ENCODE measurements around the gene HMCN2.
A peak's percentile ranks its signal among the peaks of the same experiment; 100 is the strongest.

Gene HMCN2

DNA sequence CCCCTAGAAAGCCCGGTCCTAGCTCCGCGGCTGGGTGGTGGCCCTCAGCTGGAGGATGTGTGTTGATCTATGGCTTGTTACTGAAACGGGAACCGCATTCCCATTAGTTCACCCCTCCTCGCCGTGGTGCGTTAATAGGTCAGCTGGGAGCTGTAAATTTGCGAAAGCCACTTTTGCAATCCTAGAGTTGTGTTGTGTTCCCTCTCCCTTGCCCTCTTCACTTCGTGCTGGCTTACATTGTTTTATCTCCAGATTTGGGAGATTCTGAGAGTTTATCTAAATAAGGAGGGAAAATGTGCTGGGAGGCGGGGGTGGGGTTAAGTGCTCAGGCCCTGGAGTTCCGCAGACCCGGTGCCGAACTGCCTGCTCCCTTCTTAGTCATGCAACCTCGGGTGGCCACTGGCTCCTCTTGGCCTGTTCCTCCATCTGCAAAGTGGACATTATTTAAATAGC is 62.8 kb downstream of the HMCN2 start:
- peaks cover 9% of the 10 kb centered on the region for H3K4me1 ChIP-seq (ENCODE audit: insufficient read depth, insufficient read length)
- no peak for TF ChIP-seq SUZ12 (IDR thresholded peaks at IDR 0.05; ENCODE audit: extremely low read depth, insufficient read depth, insufficient read length)
- TF ChIP-seq ZNF274 (IDR thresholded peaks at IDR 0.05; ENCODE audit: low read depth, low read length) = no peak
- TF ChIP-seq YY1 (IDR thresholded peaks at IDR 0.05; ENCODE audit: insufficient read depth, insufficient read length) = no peak
- H3K4me3 ChIP-seq (ENCODE audit: insufficient read length, low read depth) = no peak overlapping the region
- peak overlapping the region; percentile 26 for H3K9ac ChIP-seq (ENCODE audit: insufficient read length, low read depth)
- no peak for DNase-seq (ENCODE audit: low read depth, low spot score)
- H3K9me3 ChIP-seq (ENCODE audit: insufficient read depth, low read length) = no peaks in the 10 kb centered on the region
- H3K36me3 ChIP-seq (ENCODE audit: insufficient read depth, insufficient read length, low read length) = no peaks in the 10 kb centered on the region
- no peaks in the 10 kb centered on the region for H3K27me3 ChIP-seq (ENCODE audit: insufficient read depth, insufficient read length)

DNA sequence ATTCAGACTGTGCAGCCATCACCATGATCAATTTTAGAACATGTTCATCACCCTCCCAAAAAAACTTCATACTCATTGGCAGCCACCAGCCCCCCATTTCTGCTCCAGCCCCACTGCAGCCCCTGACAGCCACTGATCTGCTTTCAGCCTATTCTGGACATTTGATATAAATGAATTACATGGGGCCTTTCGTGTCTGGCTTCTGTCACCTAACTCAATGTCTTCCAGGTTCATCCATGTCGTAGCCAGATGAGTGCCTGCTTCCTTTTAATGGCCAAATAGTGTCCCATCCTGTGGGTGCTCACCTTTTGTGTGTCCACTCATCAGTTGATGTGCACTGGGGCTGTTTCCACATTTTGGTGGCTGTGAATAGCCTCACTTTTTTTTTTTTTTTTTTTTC is 63.5 kb downstream of the HMCN2 start:
- Histone ChIP-seq H3K4me3 (ENCODE audit: insufficient read length, low read depth) (no peak overlapping the region), H3K4me1 (ENCODE audit: insufficient read depth, insufficient read length) (peaks cover 9% of the 10 kb centered on the region), H3K9ac (ENCODE audit: insufficient read length, low read depth) (no peak overlapping the region), H3K27me3 (ENCODE audit: insufficient read depth, insufficient read length) (no peaks in the 10 kb centered on the region), H3K36me3 (ENCODE audit: insufficient read depth, insufficient read length, low read length) (no peaks in the 10 kb centered on the region), H3K9me3 (ENCODE audit: insufficient read depth, low read length) (no peaks in the 10 kb centered on the region)
- no peak for DNase-seq (ENCODE audit: low read depth, low spot score)
- TF ChIP-seq YY1 (IDR thresholded peaks at IDR 0.05; ENCODE audit: insufficient read depth, insufficient read length) (no peak), SUZ12 (IDR thresholded peaks at IDR 0.05; ENCODE audit: extremely low read depth, insufficient read depth, insufficient read length) (no peak), ZNF274 (IDR thresholded peaks at IDR 0.05; ENCODE audit: low read depth, low read length) (no peak)

DNA sequence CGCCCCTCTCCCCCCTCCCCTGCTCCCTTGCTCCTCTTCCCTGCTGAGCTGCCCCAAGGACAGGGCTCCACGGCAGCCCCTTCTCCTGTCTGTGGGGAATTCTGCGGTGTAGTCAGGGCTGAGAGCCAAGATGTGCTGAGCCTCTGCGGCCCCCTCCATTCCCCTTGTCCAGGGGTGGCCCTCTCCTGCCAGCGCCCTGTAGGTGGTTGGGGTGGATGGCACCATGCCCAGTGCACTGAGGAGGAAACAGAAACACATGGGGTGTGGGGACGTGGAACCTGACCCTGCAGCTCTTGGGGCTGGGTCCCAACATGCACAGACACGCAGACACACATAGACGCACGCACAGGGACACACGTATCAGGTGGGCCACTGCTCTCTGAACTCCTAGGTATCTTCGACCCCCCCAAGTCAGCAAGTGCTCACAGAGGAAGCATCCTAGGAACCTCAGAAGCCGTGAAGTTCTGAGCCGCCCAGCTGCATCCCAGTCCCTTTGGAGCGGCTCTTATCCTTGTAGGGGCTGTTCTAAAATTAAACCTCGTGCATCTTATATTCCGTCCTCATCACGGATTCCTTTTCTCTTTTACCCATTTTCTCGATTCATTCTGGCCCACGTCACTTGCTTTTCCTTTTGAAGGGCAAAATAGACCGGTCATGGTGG is 64.8 kb downstream of the HMCN2 start:
- Histone ChIP-seq H3K9ac (ENCODE audit: insufficient read length, low read depth) (no peak overlapping the region), H3K9me3 (ENCODE audit: insufficient read depth, low read length) (no peaks in the 10 kb centered on the region), H3K4me3 (ENCODE audit: insufficient read length, low read depth) (no peak overlapping the region), H3K4me1 (ENCODE audit: insufficient read depth, insufficient read length) (peaks cover 9% of the 10 kb centered on the region), H3K36me3 (ENCODE audit: insufficient read depth, insufficient read length, low read length) (no peaks in the 10 kb centered on the region), H3K27me3 (ENCODE audit: insufficient read depth, insufficient read length) (no peaks in the 10 kb centered on the region)
- no peak for TF ChIP-seq YY1 (IDR thresholded peaks at IDR 0.05; ENCODE audit: insufficient read depth, insufficient read length)
- no peak for DNase-seq (ENCODE audit: low read depth, low spot score)

DNA sequence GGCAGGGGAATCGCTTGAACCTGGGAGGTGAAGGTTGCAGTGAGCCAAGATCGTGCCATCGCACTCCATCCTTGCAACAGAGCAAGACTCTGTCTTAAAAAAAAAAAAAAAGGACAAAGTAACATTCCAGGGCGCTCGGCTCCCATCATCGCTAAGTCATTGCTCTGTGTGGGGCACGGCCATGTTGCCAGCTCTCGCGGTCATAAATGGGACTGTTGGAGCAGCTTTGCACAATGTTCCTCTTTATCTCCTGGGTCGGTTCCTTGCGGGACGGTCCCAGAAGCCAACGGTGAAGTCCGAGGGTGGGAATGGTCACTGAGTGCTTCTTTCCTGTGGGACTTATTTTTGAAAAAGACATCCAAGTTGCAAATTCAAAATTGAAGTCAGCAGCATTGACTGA is 65.5 kb downstream of the HMCN2 start:
- no peak overlapping the region for H3K9ac ChIP-seq (ENCODE audit: insufficient read length, low read depth)
- DNase-seq (ENCODE audit: low read depth, low spot score) = no peak
- no peaks in the 10 kb centered on the region for H3K27me3 ChIP-seq (ENCODE audit: insufficient read depth, insufficient read length)
- no peaks in the 10 kb centered on the region for H3K36me3 ChIP-seq (ENCODE audit: insufficient read depth, insufficient read length, low read length)
- H3K9me3 ChIP-seq (ENCODE audit: insufficient read depth, low read length) = no peaks in the 10 kb centered on the region
- peaks cover 9% of the 10 kb centered on the region for H3K4me1 ChIP-seq (ENCODE audit: insufficient read depth, insufficient read length)
- no peak overlapping the region for H3K4me3 ChIP-seq (ENCODE audit: insufficient read length, low read depth)
- TF ChIP-seq SUZ12 (IDR thresholded peaks at IDR 0.05; ENCODE audit: extremely low read depth, insufficient read depth, insufficient read length) (no peak), YY1 (IDR thresholded peaks at IDR 0.05; ENCODE audit: insufficient read depth, insufficient read length) (no peak), ZNF274 (IDR thresholded peaks at IDR 0.05; ENCODE audit: low read depth, low read length) (no peak)

DNA sequence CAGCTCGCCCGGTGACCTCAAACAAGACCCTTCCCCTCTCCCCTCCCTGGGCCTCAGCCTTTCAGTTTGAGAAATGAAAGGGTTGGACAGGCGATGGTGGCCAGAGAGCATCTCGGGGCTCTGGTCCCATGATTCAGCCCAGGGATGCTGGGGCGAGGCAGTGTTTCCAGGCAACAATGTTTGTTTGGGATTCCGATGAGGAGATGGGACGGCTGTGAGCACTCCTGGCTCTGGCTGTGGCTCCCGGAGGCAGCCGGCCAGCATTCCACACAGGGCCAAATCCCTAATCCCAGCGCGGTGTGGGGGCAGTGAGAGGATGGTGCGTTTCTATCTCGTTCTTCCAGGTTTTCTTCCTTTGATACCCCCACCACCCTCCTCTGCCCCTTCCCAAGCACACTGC is 66.0 kb downstream of the HMCN2 start:
- no peaks in the 10 kb centered on the region for H3K9me3 ChIP-seq (ENCODE audit: insufficient read depth, low read length)
- H3K9ac ChIP-seq (ENCODE audit: insufficient read length, low read depth) = peak overlapping the region; percentile 18
- TF ChIP-seq SUZ12 (IDR thresholded peaks at IDR 0.05; ENCODE audit: extremely low read depth, insufficient read depth, insufficient read length) (no peak), ZNF274 (IDR thresholded peaks at IDR 0.05; ENCODE audit: low read depth, low read length) (no peak), YY1 (IDR thresholded peaks at IDR 0.05; ENCODE audit: insufficient read depth, insufficient read length) (no peak)
- H3K4me1 ChIP-seq (ENCODE audit: insufficient read depth, insufficient read length) = peaks cover 9% of the 10 kb centered on the region
- peak; percentile 38 for DNase-seq (ENCODE audit: low read depth, low spot score)
- no peaks in the 10 kb centered on the region for H3K36me3 ChIP-seq (ENCODE audit: insufficient read depth, insufficient read length, low read length)
- H3K4me3 ChIP-seq (ENCODE audit: insufficient read length, low read depth) = no peak overlapping the region
- no peaks in the 10 kb centered on the region for H3K27me3 ChIP-seq (ENCODE audit: insufficient read depth, insufficient read length)

DNA sequence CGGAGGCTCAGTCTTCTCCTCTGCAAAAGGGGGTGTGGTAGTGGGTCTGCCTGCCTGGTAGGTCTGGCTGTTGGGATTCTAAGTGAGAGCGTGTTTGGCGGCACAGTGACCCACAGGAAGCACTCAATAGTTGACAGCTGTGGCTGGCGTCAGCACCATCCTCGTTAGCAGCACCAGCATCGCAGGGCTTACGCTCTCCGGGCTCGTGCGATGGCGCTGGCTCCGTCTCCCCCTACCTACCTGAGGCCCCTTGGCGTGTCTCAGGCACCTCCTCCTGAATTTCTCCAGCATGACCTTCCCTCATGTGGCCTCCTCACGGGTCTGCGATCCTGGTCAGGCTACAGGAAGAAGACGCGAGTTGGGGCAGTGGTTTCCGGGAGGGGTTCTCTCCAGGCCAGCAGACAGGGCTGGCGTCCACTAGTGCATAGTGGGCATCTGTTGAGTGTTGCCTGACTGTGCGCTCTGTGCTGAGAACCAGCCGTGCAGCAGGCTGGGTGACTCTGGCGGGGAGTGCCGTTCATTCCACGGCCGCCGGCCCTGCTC is 66.9 kb downstream of the HMCN2 start:
- H3K9me3 ChIP-seq (ENCODE audit: insufficient read depth, low read length) = no peaks in the 10 kb centered on the region
- DNase-seq (ENCODE audit: low read depth, low spot score) = no peak
- no peak overlapping the region for H3K9ac ChIP-seq (ENCODE audit: insufficient read length, low read depth)

DNA sequence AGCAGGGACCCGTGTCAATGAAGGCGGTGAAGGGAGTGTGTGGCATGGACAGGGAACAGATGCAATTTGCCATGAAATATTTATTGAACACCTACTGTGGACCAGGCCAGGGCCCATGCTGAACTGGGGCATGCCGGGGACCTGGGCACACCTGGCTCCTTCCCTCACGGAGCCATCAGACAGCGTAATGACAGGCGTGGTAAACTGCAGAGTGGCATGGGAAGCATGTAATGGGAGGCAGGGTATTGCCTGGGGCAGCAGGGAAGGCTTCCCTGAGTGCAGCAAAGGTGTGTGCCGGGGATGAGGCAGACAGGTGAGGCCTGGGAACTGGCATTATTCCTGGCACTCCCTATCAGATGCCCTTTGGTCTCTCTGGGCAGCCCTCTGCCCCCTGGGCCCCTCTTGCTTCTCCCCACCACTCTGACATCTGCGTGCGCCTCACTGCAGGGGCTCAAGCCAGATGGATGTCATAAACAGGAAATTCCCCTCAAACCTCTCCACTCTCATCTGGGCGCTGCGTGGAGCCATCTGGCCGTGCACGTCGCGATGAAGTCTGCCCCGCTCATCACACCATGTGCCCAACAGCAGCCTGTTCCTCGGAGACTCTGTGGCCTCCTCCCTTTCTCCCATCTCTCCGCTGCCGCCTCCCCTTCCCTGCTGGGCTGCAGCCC is 67.6 kb downstream of the HMCN2 start:
- peaks cover 2% of the 10 kb centered on the region for H3K4me1 ChIP-seq (ENCODE audit: insufficient read depth, insufficient read length)
- no peak for TF ChIP-seq YY1 (IDR thresholded peaks at IDR 0.05; ENCODE audit: insufficient read depth, insufficient read length)
- no peak overlapping the region for H3K9ac ChIP-seq (ENCODE audit: insufficient read length, low read depth)
- no peak for DNase-seq (ENCODE audit: low read depth, low spot score)
- H3K27me3 ChIP-seq (ENCODE audit: insufficient read depth, insufficient read length) = no peaks in the 10 kb centered on the region
- no peaks in the 10 kb centered on the region for H3K36me3 ChIP-seq (ENCODE audit: insufficient read depth, insufficient read length, low read length)
- no peak overlapping the region for H3K4me3 ChIP-seq (ENCODE audit: insufficient read length, low read depth)
- no peaks in the 10 kb centered on the region for H3K9me3 ChIP-seq (ENCODE audit: insufficient read depth, low read length)

More for the DNA sequence above, 66.9 kb downstream of the HMCN2 start:
- Histone ChIP-seq H3K4me1 (ENCODE audit: insufficient read depth, insufficient read length) (peaks cover 6% of the 10 kb centered on the region), H3K27me3 (ENCODE audit: insufficient read depth, insufficient read length) (no peaks in the 10 kb centered on the region), H3K36me3 (ENCODE audit: insufficient read depth, insufficient read length, low read length) (no peaks in the 10 kb centered on the region), H3K4me3 (ENCODE audit: insufficient read length, low read depth) (no peak overlapping the region)
- no peak for TF ChIP-seq SUZ12 (IDR thresholded peaks at IDR 0.05; ENCODE audit: extremely low read depth, insufficient read depth, insufficient read length)
- TF ChIP-seq YY1 (IDR thresholded peaks at IDR 0.05; ENCODE audit: insufficient read depth, insufficient read length) = no peak
- no peak for TF ChIP-seq ZNF274 (IDR thresholded peaks at IDR 0.05; ENCODE audit: low read depth, low read length)
